Fibroblast of pulmonary artery (primary cell): ENCODE results near the gene UGT1A8.
"Not testable (repeated sequence)": the region's sequence is repeated elsewhere in the genome, so short reads cannot be mapped to it uniquely, and the experiment has no call there.

Experiments
- DNase-seq: peaks from one replicate; pipeline ENCODE4 v3.0.0-alpha.2; 2010; ENCODE audit warnings: low read depth
- H3K4me3 ChIP-seq: replicated peaks from 2 replicates; pipeline ENCODE4 v1.5.1; 2011; ENCODE audit warnings: low read depth, mild to moderate bottlenecking, control low read depth, low read length, moderate library complexity
- CTCF ChIP-seq: IDR thresholded peaks from 2 replicates; pipeline ENCODE4 v1.5.1; 2011; ENCODE audit warnings: mild to moderate bottlenecking, control low read depth, low read length, inconsistent platforms; ENCODE audit errors: missing control alignments

UGT1A8 gene

GRCh38 chr2:233617476-233617875 is at the start of gene UGT1A8:
UGT1A8 (plus strand) TSS chr2:233617633; CDS start chr2:233617708, 75 bp downstream.
- not testable (repeated sequence) for DNase-seq, H3K4me3 ChIP-seq

- no peak for TF ChIP-seq CTCF
- DNase-seq: peak; percentile 6
- H3K4me3 ChIP-seq: no peak overlapping the region
These were observed 46.4 kb upstream of the UGT1A8 start for GRCh38 chr2:233571001-233571400.

GRCh38 chr2:233571462-233571861 is 46.0 kb upstream of the UGT1A8 start:
- TF ChIP-seq CTCF: no peak
- H3K4me3 ChIP-seq: no peak overlapping the region
- no peak for DNase-seq

GRCh38 chr2:233572468-233572867 is 45.0 kb upstream of the UGT1A8 start:
- DNase-seq: no peak
- no peak overlapping the region for H3K4me3 ChIP-seq
- no peak for TF ChIP-seq CTCF

GRCh38 chr2:233577341-233577740 is 40.1 kb upstream of the UGT1A8 start:
- H3K4me3 ChIP-seq, DNase-seq: not testable (repeated sequence)

- not testable (repeated sequence) for H3K4me3 ChIP-seq, DNase-seq
These were observed 34.0 kb upstream of the UGT1A8 start for GRCh38 chr2:233583217-233583965.

GRCh38 chr2:233584210-233584609 is 33.2 kb upstream of the UGT1A8 start:
- TF ChIP-seq CTCF: no peak
- DNase-seq: no peak
- no peak overlapping the region for H3K4me3 ChIP-seq

- TF ChIP-seq CTCF: no peak
- H3K4me3 ChIP-seq: no peak overlapping the region
- no peak for DNase-seq
These were observed 29.0 kb upstream of the UGT1A8 start for GRCh38 chr2:233588400-233588799.

- DNase-seq, H3K4me3 ChIP-seq: not testable (repeated sequence)
These were observed 24.7 kb upstream of the UGT1A8 start for GRCh38 chr2:233592706-233593105.
